ENCODE measurements around the gene PVR. TPM values are rescaled to one million over a fixed set of nuclear protein-coding genes. Genes with fewer than 3 reads are reported as not detected.

Gene PVR
- total RNA-seq, 1 donor from 2014 or later, result 14.8 TPM

GRCh38 chr19:44662691-44663385, 19.1 kb downstream of the PVR start:
- H3K4me1 Mint-ChIP-seq (ENCODE audit: low read depth, unreplicated experiment), result peaks cover 15% of the 10 kb centered on the region
- H3K36me3 Mint-ChIP-seq (ENCODE audit: unreplicated experiment), result no peaks in the 10 kb centered on the region
- DNase-seq, result no peak
- peaks cover 3% of the 10 kb centered on the region for H3K9me3 Mint-ChIP-seq (ENCODE audit: unreplicated experiment)
- H3K27me3 Mint-ChIP-seq (ENCODE audit: unreplicated experiment), result no peaks in the 10 kb centered on the region
- no peak overlapping the region for H3K4me3 Mint-ChIP-seq (ENCODE audit: unreplicated experiment)
- no peak overlapping the region for H3K27ac Mint-ChIP-seq (ENCODE audit: unreplicated experiment)
- TF ChIP-seq CTCF (IDR thresholded peaks at IDR 0.05; ENCODE audit: partially characterized antibody, unreplicated experiment), result no peak

- H3K27me3 Mint-ChIP-seq (ENCODE audit: unreplicated experiment), result no peaks in the 10 kb centered on the region
- no peak overlapping the region for H3K4me3 Mint-ChIP-seq (ENCODE audit: unreplicated experiment)
- peaks cover 3% of the 10 kb centered on the region for H3K9me3 Mint-ChIP-seq (ENCODE audit: unreplicated experiment)
- no peak for TF ChIP-seq CTCF (IDR thresholded peaks at IDR 0.05; ENCODE audit: partially characterized antibody, unreplicated experiment)
- DNase-seq, result no peak
- peaks cover 15% of the 10 kb centered on the region for H3K4me1 Mint-ChIP-seq (ENCODE audit: low read depth, unreplicated experiment)
- no peaks in the 10 kb centered on the region for H3K36me3 Mint-ChIP-seq (ENCODE audit: unreplicated experiment)
- H3K27ac Mint-ChIP-seq (ENCODE audit: unreplicated experiment), result no peak overlapping the region
Measured at GRCh38 chr19:44663996-44664395, 20.3 kb downstream of the PVR start.

GRCh38 chr19:44664976-44665375, 21.3 kb downstream of the PVR start:
- Mint-ChIP-seq H3K4me1 (ENCODE audit: low read depth, unreplicated experiment) (peaks cover 15% of the 10 kb centered on the region), H3K9me3 (ENCODE audit: unreplicated experiment) (peaks cover 3% of the 10 kb centered on the region), H3K27ac (ENCODE audit: unreplicated experiment) (no peak overlapping the region), H3K36me3 (ENCODE audit: unreplicated experiment) (no peaks in the 10 kb centered on the region), H3K27me3 (ENCODE audit: unreplicated experiment) (no peaks in the 10 kb centered on the region), H3K4me3 (ENCODE audit: unreplicated experiment) (no peak overlapping the region)
- no peak for TF ChIP-seq CTCF (IDR thresholded peaks at IDR 0.05; ENCODE audit: partially characterized antibody, unreplicated experiment)
- DNase-seq, result no peak

GRCh38 chr19:44666852-44667556, 23.3 kb downstream of the PVR start:
- Mint-ChIP-seq H3K4me3 (ENCODE audit: unreplicated experiment) (no peak overlapping the region), H3K27ac (ENCODE audit: unreplicated experiment) (no peak overlapping the region), H3K36me3 (ENCODE audit: unreplicated experiment) (no peaks in the 10 kb centered on the region), H3K4me1 (ENCODE audit: low read depth, unreplicated experiment) (peaks cover 6% of the 10 kb centered on the region), H3K27me3 (ENCODE audit: unreplicated experiment) (no peaks in the 10 kb centered on the region), H3K9me3 (ENCODE audit: unreplicated experiment) (peaks cover 3% of the 10 kb centered on the region)
- DNase-seq, result no peak
- TF ChIP-seq CTCF (IDR thresholded peaks at IDR 0.05; ENCODE audit: partially characterized antibody, unreplicated experiment), result no peak
